Adrenal gland (tissue), 12 donors: ENCODE results near the gene MRPL33. TPM values are rescaled to one million over a fixed set of nuclear protein-coding genes. Genes with fewer than 3 reads are reported as not detected.

ENCODE experiments used
- DNase-seq, 7 donors: peaks; one replicate each; pipeline ENCODE4 v3.0.0-alpha.2; 2019 to 2020
- H3K27ac ChIP-seq, 5 donors: fragments of 200-600 bp; sonication (generic) in 4 of 5; 1 replicate in 3 of 5; 2 replicates in 2 of 5; pipeline versions ENCODE4 v1.5.1 to v1.8.0; 2016 to 2020; ENCODE audit warnings: mild to moderate bottlenecking in 1 of 5
- H3K27me3 ChIP-seq: fragments of 200-600 bp; 2 replicates; pipeline ENCODE4 v1.8.0; 2021
- H3K36me3 ChIP-seq, 2 donors: fragments of 200-600 bp; replicated peaks in 1 of 2; 1 replicate in 1 of 2; 2 replicates in 1 of 2; pipeline versions ENCODE4 v1.5.1 to v1.8.0; 2018 to 2022
- H3K4me1 ChIP-seq, 2 donors: fragments of 200-600 bp; replicated peaks in 1 of 2; 1 replicate in 1 of 2; 2 replicates in 1 of 2; pipeline versions ENCODE4 v1.5.1 to v1.8.0; 2018 to 2021
- H3K4me3 ChIP-seq, 4 donors: fragments of 200-600 bp; sonication (generic) in 3 of 4; one replicate each; pipeline ENCODE4 v1.5.1; 2016 to 2018
- H3K9me3 ChIP-seq, 3 donors: fragments of 200-600 bp; sonication (generic) in 1 of 3; replicated peaks in 1 of 3; 1 replicate in 2 of 3; 2 replicates in 1 of 3; pipeline versions ENCODE4 v1.5.1 to v1.8.0; 2016 to 2021
- CTCF ChIP-seq, 6 experiments: fragments of 450-650 bp in 4 of 6; fragments of 200-600 bp in 2 of 6; sonication (generic) in 1 of 6; IDR thresholded peaks; 1 replicate in 5 of 6; 2 replicates in 1 of 6; pipeline versions ENCODE4 v1.5.1 to v1.8.0; 2016 to 2021; ENCODE audit warnings: antibody characterized with exemption in 6 of 6, mild to moderate bottlenecking in 2 of 6, moderate library complexity in 1 of 6
- POLR2A ChIP-seq, 2 donors: fragments of 450-650 bp; IDR thresholded peaks; one replicate each; pipeline ENCODE4 v1.6.1; 2017; ENCODE audit warnings: antibody characterized with exemption in 2 of 2, mild to moderate bottlenecking in 2 of 2, moderate library complexity in 1 of 2
- WGBS, 4 donors: extraction: QIAGEN DNeasy Blood & Tissue Kit in 2 of 4; methylation state at CpG; one replicate each; pipeline versions ENCODE4 v1.1.5 to v1.1.7; 2013 to 2017; 5-methylcytosine and 5-hydroxymethylcytosine counted together
- intact Hi-C, 2 donors: fragments of 100-400 bp; cut with DNase I; formaldehyde crosslinking; loops; one replicate each; pipeline versions ENCODE4 v1.14.1 to v1.15.0; 2022 to 2023
- polyA plus RNA-seq, 3 donors: library from polyadenylated mRNA; stranded (reverse); fragments of 200-250 nt in 2 of 3; fragments of 350-450 nt in 1 of 3; fragmentation: Illumina TruSeq in 1 of 3; extraction: RNeasy Lipid Tissue Mini Kit (QIAGEN cat#74804) in 1 of 3; gene quantifications; one replicate each; pipeline ENCODE4 v1.2.3, GENCODE V29; 2013 to 2014
- total RNA-seq, 9 donors: library from RNA; depleted of rRNA in 4 of 9; stranded (reverse); fragments of >200 nt in 4 of 9; fragments of 120-200 nt in 1 of 9; fragmentation: NEBNext Ultra II Directional in 1 of 9; extraction: Animal tissue kit (Norgen Biotek cat#: 25700) in 1 of 9; gene quantifications; one replicate each; pipeline versions ENCODE4 v1.1.0 to v1.2.4, GENCODE V29; 2013 to 2023
- donor health status: healthy with polysubstance abuse.
- donor health status: Bipolar disorder and iron deficiency.
- donor health status: DM: yes; HTN: yes; CAD: no.
- donor health status: DM: no; HTN: no; CAD: no.
- donor health status: DM: no; HTN: no; CAD: no.
- donor health status: DM: yes; HTN: yes; CAD: no.

MRPL33 gene
- total and polyA plus RNA-seq, 12 donors: 211 to 1,020 (median 485) TPM

GRCh38 chr2:27798486-27798885, 27.0 kb downstream of the MRPL33 start:
- WGBS, 4 donors: 84 to 94% (median 87%) methylated on average over 7 of the region's 7 CpGs
- Histone ChIP-seq H3K9me3 (no peaks in the 10 kb centered on the region), H3K27ac (no peak overlapping the region), H3K36me3 (no peaks in the 10 kb centered on the region), H3K27me3 (no peaks in the 10 kb centered on the region), H3K4me3 (no peak overlapping the region), H3K4me1 (peaks cover 8 to 27% of the 10 kb centered on the region in 2 donors)
- TF ChIP-seq POLR2A (IDR thresholded peaks at IDR 0.05) (no peak), CTCF (IDR thresholded peaks at IDR 0.05) (no peak)
- intact Hi-C loops: no loop called here
- DNase-seq: no peak

GRCh38 chr2:27798948-27799645, 27.6 kb downstream of the MRPL33 start:
- WGBS, 4 donors: 78 to 87% (median 81%) methylated on average over 10 to 11 of the region's 11 CpGs
- no peak for DNase-seq
- intact Hi-C loops: no loop called here
- H3K27ac ChIP-seq: peak overlapping the region in 1 of 5 donors; percentile 17
- no peaks in the 10 kb centered on the region for H3K27me3 ChIP-seq
- no peak overlapping the region for H3K4me3 ChIP-seq
- no peaks in the 10 kb centered on the region for H3K36me3 ChIP-seq
- H3K4me1 ChIP-seq: peaks cover 8 to 27% of the 10 kb centered on the region in 2 donors
- H3K9me3 ChIP-seq: no peaks in the 10 kb centered on the region
- TF ChIP-seq CTCF (IDR thresholded peaks at IDR 0.05) (no peak), POLR2A (IDR thresholded peaks at IDR 0.05) (no peak)

GRCh38 chr2:27799646-27800010, 28.1 kb downstream of the MRPL33 start:
- no peak for DNase-seq
- no peaks in the 10 kb centered on the region for H3K9me3 ChIP-seq
- intact Hi-C loops: no loop called here
- H3K4me1 ChIP-seq: peaks cover 8 to 27% of the 10 kb centered on the region in 2 donors
- peak overlapping the region in 1 of 5 donors; percentile 17 for H3K27ac ChIP-seq
- 92 to 98% (median 95%) methylated on average over 4 of the region's 4 CpGs for whole genome bisulfite sequencing, 4 donors
- TF ChIP-seq CTCF (IDR thresholded peaks at IDR 0.05) (no peak), POLR2A (IDR thresholded peaks at IDR 0.05) (no peak)
- H3K36me3 ChIP-seq: no peaks in the 10 kb centered on the region
- H3K27me3 ChIP-seq: no peaks in the 10 kb centered on the region
- no peak overlapping the region for H3K4me3 ChIP-seq

- Histone ChIP-seq H3K27ac (no peak overlapping the region), H3K9me3 (no peaks in the 10 kb centered on the region), H3K27me3 (no peaks in the 10 kb centered on the region), H3K36me3 (no peaks in the 10 kb centered on the region), H3K4me1 (peaks cover 8 to 18% of the 10 kb centered on the region in 2 donors), H3K4me3 (no peak overlapping the region)
- intact Hi-C loops: no loop called here
- 79 to 86% (median 83%) methylated on average over 4 to 6 of the region's 6 CpGs for WGBS, 4 donors
- TF ChIP-seq POLR2A (IDR thresholded peaks at IDR 0.05) (no peak), CTCF (IDR thresholded peaks at IDR 0.05) (no peak)
- no peak for DNase-seq
Measured at GRCh38 chr2:27800856-27801255, 29.3 kb downstream of the MRPL33 start.
